Mammary epithelial cell (primary cell): ENCODE measurements around the gene HIPK3.

ENCODE experiments used
- CTCF ChIP-seq, 2 donors: IDR thresholded peaks in 1 of 2; conservative IDR thresholded peaks in 1 of 2; 2 replicates each; pipeline ENCODE4 v1.5.1; 2011 to 2012; ENCODE audit warnings: inconsistent platforms in 2 of 2, low read length in 2 of 2, mild to moderate bottlenecking in 2 of 2, control low read depth in 1 of 2, low read depth in 1 of 2; ENCODE audit not compliant: insufficient read depth in 1 of 2; ENCODE audit errors: extremely low read depth in 1 of 2
- EZH2 ChIP-seq: IDR thresholded peaks from 2 replicates; pipeline ENCODE4 v1.6.1; 2012; ENCODE audit warnings: low read length, inconsistent platforms, borderline replicate concordance

DNA sequence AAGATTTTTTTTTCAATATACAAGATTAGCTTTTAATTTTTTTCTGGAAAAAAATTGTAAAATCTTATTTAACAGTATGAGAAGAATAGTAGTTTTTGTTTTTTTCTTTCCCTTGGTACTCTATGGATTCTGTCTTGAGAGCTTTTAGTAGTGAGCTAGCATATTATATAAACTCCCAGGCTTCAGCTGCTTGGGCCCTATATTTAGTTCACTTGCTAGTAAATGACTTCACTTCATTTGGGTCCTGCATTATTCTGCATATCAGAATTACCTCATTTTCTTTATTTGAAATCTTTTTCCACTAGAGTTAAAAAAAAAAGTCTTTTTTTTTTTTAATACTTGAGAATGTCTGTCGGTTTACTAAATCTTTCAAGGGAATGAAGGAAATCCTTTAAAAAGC, 33.1 kb downstream of the HIPK3 start:
- no peak for TF ChIP-seq EZH2
- no peak for TF ChIP-seq CTCF (conservative IDR thresholded peaks at IDR 0.05 in 1 of 2, IDR thresholded peaks at IDR 0.05 in 1 of 2; ENCODE audit: extremely low read depth in 1 of 2, insufficient read depth in 1 of 2, low read depth in 1 of 2, low read length in 2 of 2)
